ENCODE data around the gene LCE2D.

- TF ChIP-seq, protein P1, sequence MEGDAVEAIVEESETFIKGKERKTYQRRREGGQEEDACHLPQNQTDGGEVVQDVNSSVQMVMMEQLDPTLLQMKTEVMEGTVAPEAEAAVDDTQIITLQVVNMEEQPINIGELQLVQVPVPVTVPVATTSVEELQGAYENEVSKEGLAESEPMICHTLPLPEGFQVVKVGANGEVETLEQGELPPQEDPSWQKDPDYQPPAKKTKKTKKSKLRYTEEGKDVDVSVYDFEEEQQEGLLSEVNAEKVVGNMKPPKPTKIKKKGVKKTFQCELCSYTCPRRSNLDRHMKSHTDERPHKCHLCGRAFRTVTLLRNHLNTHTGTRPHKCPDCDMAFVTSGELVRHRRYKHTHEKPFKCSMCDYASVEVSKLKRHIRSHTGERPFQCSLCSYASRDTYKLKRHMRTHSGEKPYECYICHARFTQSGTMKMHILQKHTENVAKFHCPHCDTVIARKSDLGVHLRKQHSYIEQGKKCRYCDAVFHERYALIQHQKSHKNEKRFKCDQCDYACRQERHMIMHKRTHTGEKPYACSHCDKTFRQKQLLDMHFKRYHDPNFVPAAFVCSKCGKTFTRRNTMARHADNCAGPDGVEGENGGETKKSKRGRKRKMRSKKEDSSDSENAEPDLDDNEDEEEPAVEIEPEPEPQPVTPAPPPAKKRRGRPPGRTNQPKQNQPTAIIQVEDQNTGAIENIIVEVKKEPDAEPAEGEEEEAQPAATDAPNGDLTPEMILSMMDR (IDR thresholded peaks at IDR 0.05; ENCODE audit: insufficient read depth, low read length, poor library complexity, severe bottlenecking): no peak
- TF ChIP-seq EZH2phosphoT487 (conservative IDR thresholded peaks at IDR 0.05; ENCODE audit: low read length): no peak
Observed at GRCh38 chr1:152646656-152647055, 16.5 kb upstream of the LCE2D start.

Measured in SU-DHL-6 (cell line).